GM21528 (cell line): ENCODE data around the gene SLC28A2.

Source experiments
- ATAC-seq: cut with Tn5 transposase; IDR thresholded peaks from one replicate; pipeline ENCODE4 v1.9.1; 2021; ENCODE audit warnings: mild to moderate bottlenecking, moderate library complexity; ENCODE audit not compliant: unreplicated experiment, low FRiP score

The SLC28A2 gene

DNA sequence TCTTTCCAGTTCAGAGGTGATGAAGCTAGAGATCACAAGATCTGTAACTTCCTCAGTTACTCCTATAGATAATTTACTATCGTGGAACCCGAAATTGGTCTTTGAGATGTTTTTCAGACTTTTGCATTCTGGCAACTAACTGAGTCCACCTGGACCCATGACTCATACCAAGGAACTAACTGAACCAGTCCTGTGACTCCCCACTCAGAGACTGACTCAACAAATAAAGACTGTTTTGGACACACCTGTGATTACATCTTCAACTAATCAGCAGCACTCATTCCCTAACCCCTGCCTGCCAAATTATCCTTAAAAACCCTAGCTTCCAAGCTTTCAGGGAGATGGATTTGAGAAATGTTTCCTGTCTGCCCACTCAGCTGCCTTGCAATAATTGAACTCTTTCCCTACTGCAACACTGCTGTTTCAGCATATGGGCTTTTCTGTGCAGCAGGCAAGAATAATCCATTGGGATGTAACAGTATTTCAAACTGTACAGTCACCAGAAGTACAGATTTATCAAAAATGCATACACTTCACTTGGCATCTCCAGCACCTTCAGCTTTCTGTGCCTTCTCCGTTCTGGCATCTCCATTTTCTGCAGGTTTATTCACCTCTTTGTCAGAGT is 68.7 kb downstream of the SLC28A2 start:
- ATAC-seq, result no peak

DNA sequence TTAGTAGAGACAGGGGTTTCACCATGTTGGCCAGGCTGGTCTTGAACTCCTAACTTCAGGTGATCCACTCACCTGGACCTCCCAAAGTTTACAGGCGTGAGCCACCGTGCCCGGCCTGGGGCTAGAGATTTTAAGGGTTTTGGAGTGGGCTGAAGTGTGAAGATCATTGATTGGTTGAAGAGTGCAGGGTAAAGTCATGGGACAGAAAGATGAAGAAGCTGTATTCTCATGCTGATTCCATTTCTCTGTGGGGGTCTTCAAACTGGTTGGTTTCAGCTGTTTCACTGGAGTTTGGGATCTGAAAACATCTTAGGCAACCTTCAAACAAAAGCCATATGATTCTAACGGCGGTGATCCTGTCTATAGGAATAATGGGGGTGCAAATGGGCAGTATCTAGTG is 74.2 kb downstream of the SLC28A2 start:
- ATAC-seq, result no peak

DNA sequence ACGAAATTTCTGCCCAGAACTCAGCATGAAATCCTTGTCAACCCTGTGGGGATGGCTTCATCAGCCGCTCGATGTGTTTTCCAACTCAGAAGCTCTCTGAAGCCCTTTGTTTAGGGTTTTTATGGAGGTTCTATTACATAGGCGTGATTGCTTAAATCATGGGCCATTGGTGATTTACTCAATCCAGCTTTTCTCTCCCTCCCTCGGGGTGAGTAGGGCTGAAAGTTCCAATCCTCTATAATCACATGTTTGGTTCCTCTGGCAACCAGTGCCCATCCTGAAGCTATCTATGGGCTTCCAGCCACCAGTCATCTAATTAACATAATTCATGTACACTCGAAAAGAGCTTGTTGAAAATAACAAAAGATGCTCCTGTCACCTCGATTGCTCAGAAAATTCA is 74.7 kb downstream of the SLC28A2 start:
- ATAC-seq, result no peak
